Pancreas (tissue), 10 donors: ENCODE results near the gene OPRL1. TPM values are rescaled to one million over a fixed set of nuclear protein-coding genes. Genes with fewer than 3 reads are reported as not detected.

Experiments used
- ATAC-seq, 4 donors: fragments of 200-7000 bp; cut with Tn5 transposase; one replicate each; pipeline versions ENCODE4 v1.8.0 to v1.9.1; 2020; ENCODE audit warnings: mild to moderate bottlenecking in 4 of 4, moderate library complexity in 4 of 4
- DNase-seq, 6 donors: peaks; one replicate each; pipeline ENCODE4 v3.0.0-alpha.2; 2020
- FAIRE-seq: peaks from 2 replicates; lab custom pipeline; 2012; peaks lifted over from hg19 to GRCh38; lab: Jason Lieb, UNC
- H3K27ac ChIP-seq, 4 donors: fragments of 200-600 bp; sonication (generic); 1 replicate in 3 of 4; 2 replicates in 1 of 4; pipeline versions ENCODE4 v1.5.0 to v1.8.0; 2020
- H3K27me3 ChIP-seq, 4 donors: fragments of 200-600 bp; one replicate each; pipeline ENCODE4 v1.8.0; 2021
- H3K36me3 ChIP-seq, 3 donors: fragments of 200-600 bp; sonication (generic) in 1 of 3; one replicate each; pipeline versions ENCODE4 v1.5.0 to v1.8.0; 2020 to 2021
- H3K4me1 ChIP-seq, 3 donors: fragments of 200-600 bp; one replicate each; pipeline ENCODE4 v1.8.0; 2021
- H3K4me3 ChIP-seq, 4 donors: fragments of 200-600 bp; sonication (generic) in 2 of 4; one replicate each; pipeline versions ENCODE4 v1.5.0 to v1.8.0; 2020 to 2021
- H3K9me3 ChIP-seq, 4 donors: fragments of 200-600 bp; one replicate each; pipeline ENCODE4 v1.8.0; 2021
- WGBS, 2 donors: extraction: QIAGEN DNeasy Blood & Tissue Kit; methylation state at CpG; one replicate each; pipeline ENCODE4 v1.1.7; 2013; 5-methylcytosine and 5-hydroxymethylcytosine counted together
- intact Hi-C, 3 donors: fragments of 100-400 bp; cut with DNase I; formaldehyde crosslinking; loops; one replicate each; pipeline versions ENCODE4 v1.11.1 to v1.14.2; 2022
- polyA plus RNA-seq, 2 donors: library from polyadenylated mRNA; stranded (reverse); fragments of 200-250 nt; gene quantifications; one replicate each; pipeline ENCODE4 v1.2.3, GENCODE V29; 2013
- total RNA-seq, 6 donors: library from RNA; stranded (reverse); fragmentation: NEBNext Ultra II Directional in 4 of 6; extraction: Animal tissue kit (Norgen Biotek cat#: 25700) in 4 of 6; gene quantifications; one replicate each; pipeline versions ENCODE4 v1.2.1 to v1.2.4, GENCODE V29; 2021 to 2023
- TF ChIP-seq, protein P1 (sequence below), 4 donors: fragments of 200-600 bp; sonication (generic) in 3 of 4; IDR thresholded peaks; one replicate each; pipeline versions ENCODE4 v1.5.0 to v1.8.0; 2021; ENCODE audit warnings: antibody characterized with exemption in 4 of 4
- donor health status: healthy with polysubstance abuse.
- donor health status: DM: no; HTN: no; CAD: no; lungs with moderate emphysema.
- donor health status: DM: no; HTN: no; CAD: no.
- donor health status: control.
- donor health status: control.
- donor health status: Bipolar disorder and iron deficiency.
- donor health status: DM: yes; HTN: yes; CAD: no.
- donor health status: DM: no; HTN: no; CAD: no.
- donor health status: DM: no; HTN: no; CAD: no.
- donor health status: DM: yes; HTN: yes; CAD: no.

Gene OPRL1
- total and polyA plus RNA-seq, 8 donors = 0.25 to 2.2 (median 0.91) TPM

GRCh38 chr20:64111841-64112641 lies 32.2 kb downstream of the OPRL1 start:
- Histone ChIP-seq H3K4me3 (no peak overlapping the region), H3K9me3 (no peaks in the 10 kb centered on the region), H3K27me3 (no peaks in the 10 kb centered on the region), H3K27ac (no peak overlapping the region), H3K4me1 (no peaks in the 10 kb centered on the region), H3K36me3 (no peaks in the 10 kb centered on the region)
- TF ChIP-seq, protein P1, sequence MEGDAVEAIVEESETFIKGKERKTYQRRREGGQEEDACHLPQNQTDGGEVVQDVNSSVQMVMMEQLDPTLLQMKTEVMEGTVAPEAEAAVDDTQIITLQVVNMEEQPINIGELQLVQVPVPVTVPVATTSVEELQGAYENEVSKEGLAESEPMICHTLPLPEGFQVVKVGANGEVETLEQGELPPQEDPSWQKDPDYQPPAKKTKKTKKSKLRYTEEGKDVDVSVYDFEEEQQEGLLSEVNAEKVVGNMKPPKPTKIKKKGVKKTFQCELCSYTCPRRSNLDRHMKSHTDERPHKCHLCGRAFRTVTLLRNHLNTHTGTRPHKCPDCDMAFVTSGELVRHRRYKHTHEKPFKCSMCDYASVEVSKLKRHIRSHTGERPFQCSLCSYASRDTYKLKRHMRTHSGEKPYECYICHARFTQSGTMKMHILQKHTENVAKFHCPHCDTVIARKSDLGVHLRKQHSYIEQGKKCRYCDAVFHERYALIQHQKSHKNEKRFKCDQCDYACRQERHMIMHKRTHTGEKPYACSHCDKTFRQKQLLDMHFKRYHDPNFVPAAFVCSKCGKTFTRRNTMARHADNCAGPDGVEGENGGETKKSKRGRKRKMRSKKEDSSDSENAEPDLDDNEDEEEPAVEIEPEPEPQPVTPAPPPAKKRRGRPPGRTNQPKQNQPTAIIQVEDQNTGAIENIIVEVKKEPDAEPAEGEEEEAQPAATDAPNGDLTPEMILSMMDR (IDR thresholded peaks at IDR 0.05) = no peak
- 73 to 83% methylated on average over 19 of the region's 19 CpGs for WGBS, 2 donors
- intact Hi-C loops = no loop called here
- FAIRE-seq = no peak
- no peak for ATAC-seq
- DNase-seq = peak in 3 of 6 donors; percentile 7 to 43 (median 31)

- Histone ChIP-seq H3K9me3 (no peaks in the 10 kb centered on the region), H3K4me3 (no peak overlapping the region), H3K4me1 (no peaks in the 10 kb centered on the region), H3K36me3 (no peaks in the 10 kb centered on the region), H3K27ac (no peak overlapping the region), H3K27me3 (no peaks in the 10 kb centered on the region)
- WGBS, 2 donors = 71 to 81% methylated on average over 18 of the region's 18 CpGs
- intact Hi-C loops = no loop called here
- DNase-seq = peak in 1 of 6 donors; percentile 35
- ATAC-seq = no peak
- TF ChIP-seq, protein P1 (IDR thresholded peaks at IDR 0.05) = no peak
- no peak for FAIRE-seq
Measured at GRCh38 chr20:64112691-64113443, 33.0 kb downstream of the OPRL1 start.

- intact Hi-C loops = no loop called here
- ATAC-seq (no peak), FAIRE-seq (no peak), DNase-seq (peak in 1 of 6 donors; percentile 29)
- TF ChIP-seq, protein P1 (IDR thresholded peaks at IDR 0.05) = no peak
- H3K9me3 ChIP-seq = no peaks in the 10 kb centered on the region
- no peaks in the 10 kb centered on the region for H3K4me1 ChIP-seq
- H3K36me3 ChIP-seq = no peaks in the 10 kb centered on the region
- no peak overlapping the region for H3K27ac ChIP-seq
- H3K27me3 ChIP-seq = no peaks in the 10 kb centered on the region
- 47 to 57% methylated on average over 6 of the region's 6 CpGs for WGBS, 2 donors
- no peak overlapping the region for H3K4me3 ChIP-seq
Measured at GRCh38 chr20:64113444-64113775, 33.5 kb downstream of the OPRL1 start.

GRCh38 chr20:64113796-64114355 lies 34.0 kb downstream of the OPRL1 start:
- Histone ChIP-seq H3K27ac (no peak overlapping the region), H3K9me3 (no peaks in the 10 kb centered on the region), H3K4me1 (no peaks in the 10 kb centered on the region), H3K4me3 (no peak overlapping the region), H3K36me3 (no peaks in the 10 kb centered on the region), H3K27me3 (no peaks in the 10 kb centered on the region)
- intact Hi-C loops = no loop called here
- DNase-seq (peak in 1 of 6 donors; percentile 42), ATAC-seq (no peak), FAIRE-seq (no peak)
- 64 to 77% methylated on average over 13 of the region's 13 CpGs for WGBS, 2 donors
- TF ChIP-seq, protein P1 (IDR thresholded peaks at IDR 0.05) = no peak
